Tibial nerve (tissue), 4 donors: ENCODE results near the gene SEC22C.

Experiments
- EP300 ChIP-seq, 2 donors: sonication (generic); formaldehyde crosslinking; IDR thresholded peaks; one replicate each; pipeline ENCODE4 v1.6.1; 2017; ENCODE audit warnings: antibody characterized with exemption in 2 of 2, mild to moderate bottlenecking in 1 of 2
- POLR2A ChIP-seq, 2 donors: fragments of 450-650 bp; IDR thresholded peaks; one replicate each; pipeline ENCODE4 v1.6.1; 2017; ENCODE audit warnings: antibody characterized with exemption in 2 of 2, mild to moderate bottlenecking in 2 of 2, moderate library complexity in 2 of 2
- TF ChIP-seq, protein P1 (sequence below), 5 experiments: fragments of 200-600 bp in 3 of 5; fragments of 450-650 bp in 2 of 5; sonication (generic) in 3 of 5; IDR thresholded peaks; one replicate each; pipeline ENCODE4 v1.5.1; 2016 to 2019; ENCODE audit warnings: antibody characterized with exemption in 5 of 5, mild to moderate bottlenecking in 3 of 5, moderate library complexity in 2 of 5

- peak; percentile 62 to 96 for TF ChIP-seq EP300 (IDR thresholded peaks at IDR 0.05)
- TF ChIP-seq, protein P1, sequence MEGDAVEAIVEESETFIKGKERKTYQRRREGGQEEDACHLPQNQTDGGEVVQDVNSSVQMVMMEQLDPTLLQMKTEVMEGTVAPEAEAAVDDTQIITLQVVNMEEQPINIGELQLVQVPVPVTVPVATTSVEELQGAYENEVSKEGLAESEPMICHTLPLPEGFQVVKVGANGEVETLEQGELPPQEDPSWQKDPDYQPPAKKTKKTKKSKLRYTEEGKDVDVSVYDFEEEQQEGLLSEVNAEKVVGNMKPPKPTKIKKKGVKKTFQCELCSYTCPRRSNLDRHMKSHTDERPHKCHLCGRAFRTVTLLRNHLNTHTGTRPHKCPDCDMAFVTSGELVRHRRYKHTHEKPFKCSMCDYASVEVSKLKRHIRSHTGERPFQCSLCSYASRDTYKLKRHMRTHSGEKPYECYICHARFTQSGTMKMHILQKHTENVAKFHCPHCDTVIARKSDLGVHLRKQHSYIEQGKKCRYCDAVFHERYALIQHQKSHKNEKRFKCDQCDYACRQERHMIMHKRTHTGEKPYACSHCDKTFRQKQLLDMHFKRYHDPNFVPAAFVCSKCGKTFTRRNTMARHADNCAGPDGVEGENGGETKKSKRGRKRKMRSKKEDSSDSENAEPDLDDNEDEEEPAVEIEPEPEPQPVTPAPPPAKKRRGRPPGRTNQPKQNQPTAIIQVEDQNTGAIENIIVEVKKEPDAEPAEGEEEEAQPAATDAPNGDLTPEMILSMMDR (IDR thresholded peaks at IDR 0.05) = peak in 2 of 5 experiments; percentile 19 to 31
- peak; percentile 45 to 86 for TF ChIP-seq POLR2A (IDR thresholded peaks at IDR 0.05)
These were observed at the start of gene SEC22C for GRCh38 chr3:42581709-42582473.
